Neural progenitor cell (in vitro differentiated cells): Measurements from ENCODE around the gene HIVEP1. TPM values are rescaled to one million over a fixed set of nuclear protein-coding genes. Genes with fewer than 3 reads are reported as not detected.
A peak's percentile ranks its signal among the peaks of the same experiment; 100 is the strongest.

Experiments
- DNase-seq: peaks from one replicate; pipeline ENCODE4 v3.0.0-alpha.2; 2016; ENCODE audit warnings: low spot score
- H2AFZ ChIP-seq: fragments of 200-600 bp; sonication (generic); replicated peaks from 2 replicates; pipeline ENCODE4 v1.6.1; 2016; ENCODE audit warnings: antibody characterized with exemption
- H3F3A ChIP-seq: fragments of 200-600 bp; sonication (generic); 2 replicates; pipeline ENCODE4 v1.6.1; 2016; ENCODE audit warnings: antibody characterized with exemption, low read depth
- H3K27ac ChIP-seq: fragments of 200-600 bp; sonication (generic); 2 replicates; pipeline ENCODE4 v1.5.1; 2016; ENCODE audit warnings: mild to moderate bottlenecking
- H3K27me3 ChIP-seq: fragments of 200-600 bp; sonication (generic); 2 replicates; pipeline ENCODE4 v1.6.1; 2016; ENCODE audit warnings: mild to moderate bottlenecking, moderate library complexity
- H3K36me3 ChIP-seq: fragments of 200-600 bp; sonication (generic); 2 replicates; pipeline ENCODE4 v1.5.1; 2016
- H3K4me1 ChIP-seq: fragments of 200-600 bp; sonication (generic); 2 replicates; pipeline ENCODE4 v1.6.1; 2016; ENCODE audit warnings: mixed run types
- H3K4me2 ChIP-seq: fragments of 200-600 bp; sonication (generic); 2 replicates; pipeline ENCODE4 v1.6.1; 2016
- H3K4me3 ChIP-seq: fragments of 200-600 bp; sonication (generic); 2 replicates; pipeline ENCODE4 v1.5.1; 2016
- H3K79me2 ChIP-seq: fragments of 200-600 bp; sonication (generic); 2 replicates; pipeline ENCODE4 v1.6.1; 2016; ENCODE audit warnings: low read depth
- H3K9ac ChIP-seq: fragments of 200-600 bp; sonication (generic); 2 replicates; pipeline ENCODE4 v1.6.1; 2016
- H3K9me3 ChIP-seq: fragments of 200-600 bp; sonication (generic); 2 replicates; pipeline ENCODE4 v1.5.1; 2016; ENCODE audit warnings: low read depth
- H4K20me1 ChIP-seq: fragments of 200-600 bp; sonication (generic); 2 replicates; pipeline ENCODE4 v1.6.1; 2016; ENCODE audit warnings: low read depth
- H3K27ac Mint-ChIP-seq: 3 replicates; pipeline ENCODE4 v1.8.0; 2021; ENCODE audit warnings: mixed read lengths
- H3K27me3 Mint-ChIP-seq: 2 replicates; pipeline ENCODE4 v1.8.0; 2022; ENCODE audit warnings: low read depth, mild to moderate bottlenecking, inconsistent platforms, moderate library complexity, mixed read lengths; ENCODE audit not compliant: insufficient read depth
- H3K36me3 Mint-ChIP-seq: 3 replicates; pipeline ENCODE4 v1.8.0; 2021; ENCODE audit warnings: mixed read lengths
- H3K4me1 Mint-ChIP-seq: 3 replicates; pipeline ENCODE4 v1.8.0; 2021; ENCODE audit warnings: mixed read lengths
- H3K4me3 Mint-ChIP-seq: 3 replicates; pipeline ENCODE4 v1.8.0; 2021; ENCODE audit warnings: mild to moderate bottlenecking, moderate library complexity, mixed read lengths
- H3K9me3 Mint-ChIP-seq: 3 replicates; pipeline ENCODE4 v1.8.0; 2020; ENCODE audit warnings: mixed read lengths
- EZH2 ChIP-seq: fragments of 200-600 bp; sonication (generic); IDR thresholded peaks from 2 replicates; pipeline ENCODE4 v1.6.1; 2017; ENCODE audit warnings: antibody characterized with exemption, mild to moderate bottlenecking, moderate library complexity
- EZH2phosphoT487 ChIP-seq: fragments of 200-600 bp; sonication (generic); IDR thresholded peaks from 2 replicates; pipeline ENCODE4 v1.6.1; 2017; ENCODE audit warnings: antibody characterized with exemption
- total RNA-seq: library from RNA; depleted of rRNA; stranded (reverse); fragments of >200 nt; gene quantifications from 2 replicates; pipeline ENCODE4 v1.2.3, GENCODE V29; 2015; ENCODE audit warnings: low replicate concordance
- TF ChIP-seq, protein P1 (sequence below): fragments of 200-600 bp; sonication (generic); IDR thresholded peaks from 2 replicates; pipeline ENCODE4 v1.5.1; 2017; ENCODE audit warnings: antibody characterized with exemption, mild to moderate bottlenecking

The HIVEP1 gene
- total RNA-seq, 1 donor from 2014 or later: 23.3 TPM

DNA sequence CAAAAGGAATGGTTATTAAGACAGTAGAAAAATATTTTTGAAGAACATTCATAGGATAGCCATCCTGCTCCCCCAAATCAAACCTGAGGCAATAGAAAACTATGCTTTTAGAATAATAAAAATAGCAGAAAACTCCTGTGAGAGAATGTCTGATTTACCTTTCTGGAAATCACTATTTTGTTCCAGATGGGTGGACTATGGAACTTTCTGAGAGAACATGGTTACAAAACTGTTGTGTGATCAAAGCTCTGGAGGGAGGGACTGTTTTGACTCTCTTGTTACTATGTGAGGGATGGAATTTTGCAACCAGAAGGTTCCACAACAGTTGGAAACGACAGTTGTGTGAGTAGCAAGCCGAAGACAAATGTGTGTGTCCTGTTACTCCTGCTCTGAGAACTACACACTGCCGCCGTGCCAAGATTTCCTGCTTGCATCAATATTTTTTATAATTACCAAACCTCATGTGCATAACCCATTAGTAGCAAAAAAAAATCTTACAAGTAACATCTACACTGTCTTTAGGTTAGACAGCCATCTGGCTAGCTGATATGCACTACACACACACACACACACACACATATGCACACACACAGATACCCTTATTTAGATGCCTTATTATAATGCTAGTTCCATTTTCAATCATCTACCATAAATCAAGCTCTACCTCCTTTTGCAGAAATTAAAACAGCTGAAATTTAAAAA lies 11.0 kb upstream of the HIVEP1 start:
- no peak overlapping the region for H3K9ac ChIP-seq
- no peak overlapping the region for H3K4me2 ChIP-seq
- no peak for DNase-seq
- no peaks in the 10 kb centered on the region for H3K36me3 Mint-ChIP-seq
- no peaks in the 10 kb centered on the region for H3K27me3 Mint-ChIP-seq
- no peaks in the 10 kb centered on the region for H3K9me3 ChIP-seq
- H3K79me2 ChIP-seq: no peaks in the 10 kb centered on the region
- H3K4me3 ChIP-seq: no peak overlapping the region
- no peak overlapping the region for H2AFZ ChIP-seq
- no peaks in the 10 kb centered on the region for H3K36me3 ChIP-seq
- H3K27ac Mint-ChIP-seq: no peak overlapping the region
- H3K4me1 ChIP-seq: no peaks in the 10 kb centered on the region
- H4K20me1 ChIP-seq: no peaks in the 10 kb centered on the region
- no peaks in the 10 kb centered on the region for H3K27me3 ChIP-seq
- no peak overlapping the region for H3K27ac ChIP-seq
- no peaks in the 10 kb centered on the region for H3K9me3 Mint-ChIP-seq
- H3F3A ChIP-seq: no peaks in the 10 kb centered on the region
- no peak for TF ChIP-seq EZH2phosphoT487
- no peak for TF ChIP-seq EZH2
- no peak overlapping the region for H3K4me3 Mint-ChIP-seq
- H3K4me1 Mint-ChIP-seq: no peaks in the 10 kb centered on the region

DNA sequence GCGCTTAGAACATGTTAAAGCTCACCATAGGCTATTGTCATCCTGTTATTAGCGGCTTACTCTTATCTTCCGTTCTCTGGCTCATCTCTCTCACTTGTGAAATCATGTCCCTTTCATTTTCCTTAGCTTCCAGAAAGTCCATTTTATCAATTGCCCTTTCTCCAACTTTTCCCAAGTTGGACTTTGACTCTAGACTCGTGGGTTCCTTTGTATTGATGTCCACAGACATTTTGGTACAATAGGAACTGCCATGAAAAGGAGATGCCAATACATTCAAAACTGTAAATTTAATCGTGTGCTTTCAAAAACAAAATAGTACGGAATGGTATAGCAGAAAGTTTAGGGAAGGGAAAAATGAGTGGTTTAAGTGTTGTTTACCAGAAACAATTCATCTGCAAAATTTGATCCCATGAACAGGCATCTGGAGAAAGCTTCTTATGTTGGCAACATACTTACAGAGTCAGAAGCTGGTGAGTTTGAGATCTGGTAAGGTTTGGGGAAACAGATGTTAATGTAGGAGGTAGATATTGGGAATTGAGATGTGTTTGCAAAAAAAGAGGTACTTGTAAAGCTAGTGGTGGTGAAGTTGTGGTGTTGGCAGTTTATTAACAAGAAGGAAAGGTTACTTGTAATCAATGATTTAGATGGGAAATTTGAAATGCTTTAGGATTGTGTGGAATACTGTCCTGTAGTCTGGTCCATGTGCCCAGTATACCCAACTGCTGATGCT lies 10.2 kb upstream of the HIVEP1 start:
- TF ChIP-seq EZH2phosphoT487: no peak
- TF ChIP-seq, protein P1, sequence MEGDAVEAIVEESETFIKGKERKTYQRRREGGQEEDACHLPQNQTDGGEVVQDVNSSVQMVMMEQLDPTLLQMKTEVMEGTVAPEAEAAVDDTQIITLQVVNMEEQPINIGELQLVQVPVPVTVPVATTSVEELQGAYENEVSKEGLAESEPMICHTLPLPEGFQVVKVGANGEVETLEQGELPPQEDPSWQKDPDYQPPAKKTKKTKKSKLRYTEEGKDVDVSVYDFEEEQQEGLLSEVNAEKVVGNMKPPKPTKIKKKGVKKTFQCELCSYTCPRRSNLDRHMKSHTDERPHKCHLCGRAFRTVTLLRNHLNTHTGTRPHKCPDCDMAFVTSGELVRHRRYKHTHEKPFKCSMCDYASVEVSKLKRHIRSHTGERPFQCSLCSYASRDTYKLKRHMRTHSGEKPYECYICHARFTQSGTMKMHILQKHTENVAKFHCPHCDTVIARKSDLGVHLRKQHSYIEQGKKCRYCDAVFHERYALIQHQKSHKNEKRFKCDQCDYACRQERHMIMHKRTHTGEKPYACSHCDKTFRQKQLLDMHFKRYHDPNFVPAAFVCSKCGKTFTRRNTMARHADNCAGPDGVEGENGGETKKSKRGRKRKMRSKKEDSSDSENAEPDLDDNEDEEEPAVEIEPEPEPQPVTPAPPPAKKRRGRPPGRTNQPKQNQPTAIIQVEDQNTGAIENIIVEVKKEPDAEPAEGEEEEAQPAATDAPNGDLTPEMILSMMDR: no peak
- no peak for TF ChIP-seq EZH2
- H3K27me3 Mint-ChIP-seq: no peaks in the 10 kb centered on the region
- H2AFZ ChIP-seq: no peak overlapping the region

DNA sequence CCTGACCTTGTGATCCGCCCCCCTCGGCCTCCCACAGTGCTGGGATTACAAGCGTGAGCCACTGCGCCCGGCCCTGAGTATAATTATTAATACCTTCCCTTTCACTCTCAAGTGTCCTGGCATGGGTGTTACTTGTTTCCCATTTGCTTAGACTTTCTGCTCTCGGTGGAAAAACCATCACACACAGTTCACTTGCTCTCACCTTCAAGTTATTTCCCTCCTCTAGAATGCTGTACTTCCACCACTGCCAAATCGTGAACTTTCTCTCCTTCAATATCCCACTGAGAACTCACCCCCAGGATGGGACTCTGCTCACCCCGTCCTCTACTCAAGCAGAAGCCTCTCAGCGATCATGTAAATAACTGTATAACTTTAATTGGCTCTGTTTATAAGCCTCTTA lies 4.6 kb upstream of the HIVEP1 start:
- no peaks in the 10 kb centered on the region for H3K36me3 ChIP-seq
- no peaks in the 10 kb centered on the region for H3K9me3 ChIP-seq
- Mint-ChIP-seq H3K27ac (peak overlapping the region; percentile 51), H3K36me3 (no peaks in the 10 kb centered on the region), H3K4me3 (peak overlapping the region; percentile 97), H3K4me1 (peaks cover 28% of the 10 kb centered on the region), H3K27me3 (peaks cover 6% of the 10 kb centered on the region), H3K9me3 (no peaks in the 10 kb centered on the region)
- H3K27me3 ChIP-seq: peaks cover 12% of the 10 kb centered on the region
- peaks cover 27% of the 10 kb centered on the region for H3F3A ChIP-seq
- H3K4me3 ChIP-seq: no peak overlapping the region
- no peak overlapping the region for H3K27ac ChIP-seq
- H2AFZ ChIP-seq: no peak overlapping the region
- H3K79me2 ChIP-seq: peaks cover 10% of the 10 kb centered on the region
- DNase-seq: no peak
- H3K4me1 ChIP-seq: peaks cover 23% of the 10 kb centered on the region
- no peaks in the 10 kb centered on the region for H4K20me1 ChIP-seq
- TF ChIP-seq EZH2: no peak
- TF ChIP-seq, protein P1: no peak
- TF ChIP-seq EZH2phosphoT487: no peak
- peak overlapping the region; percentile 81 for H3K4me2 ChIP-seq
- no peak overlapping the region for H3K9ac ChIP-seq

More for the DNA sequence above, 10.2 kb upstream of the HIVEP1 start:
- no peaks in the 10 kb centered on the region for H4K20me1 ChIP-seq
- H3F3A ChIP-seq: no peaks in the 10 kb centered on the region
- H3K4me1 ChIP-seq: no peaks in the 10 kb centered on the region
- no peaks in the 10 kb centered on the region for H3K79me2 ChIP-seq
- H3K4me2 ChIP-seq: no peak overlapping the region
- no peaks in the 10 kb centered on the region for H3K9me3 Mint-ChIP-seq
- H3K4me3 ChIP-seq: no peak overlapping the region
- no peak overlapping the region for H3K9ac ChIP-seq
- H3K27me3 ChIP-seq: no peaks in the 10 kb centered on the region
- no peaks in the 10 kb centered on the region for H3K9me3 ChIP-seq
- H3K27ac Mint-ChIP-seq: no peak overlapping the region
- no peaks in the 10 kb centered on the region for H3K36me3 Mint-ChIP-seq
- no peak overlapping the region for H3K4me3 Mint-ChIP-seq
- H3K36me3 ChIP-seq: no peaks in the 10 kb centered on the region
- H3K4me1 Mint-ChIP-seq: peaks cover 3% of the 10 kb centered on the region
- H3K27ac ChIP-seq: no peak overlapping the region
- no peak for DNase-seq

DNA sequence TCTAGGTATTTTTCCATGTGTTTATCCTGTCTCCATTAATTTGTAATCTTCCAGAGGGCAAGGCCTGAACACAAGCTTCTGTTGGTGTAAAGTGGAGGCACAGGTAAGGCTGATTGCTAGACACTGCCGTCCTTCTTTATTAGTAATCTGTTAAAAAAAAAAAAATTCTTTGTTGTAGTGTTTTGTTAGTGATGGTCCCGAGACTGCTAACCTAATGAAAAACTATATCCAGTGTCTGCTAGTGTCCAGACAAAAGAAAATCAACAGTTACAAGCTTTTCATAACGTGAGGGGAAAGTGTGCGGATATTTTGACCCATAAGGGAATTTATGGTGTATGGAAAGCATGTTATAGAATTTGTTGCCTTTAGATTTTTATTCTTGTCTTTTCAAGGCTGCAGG lies 4.2 kb upstream of the HIVEP1 start:
- Histone ChIP-seq H3K36me3 (no peaks in the 10 kb centered on the region), H3K4me3 (peak overlapping the region; percentile 85), H3K27ac (no peak overlapping the region), H3K9ac (no peak overlapping the region), H4K20me1 (no peaks in the 10 kb centered on the region), H2AFZ (peak overlapping the region; percentile 96), H3K4me1 (peaks cover 23% of the 10 kb centered on the region), H3F3A (peaks cover 31% of the 10 kb centered on the region), H3K9me3 (no peaks in the 10 kb centered on the region), H3K27me3 (peaks cover 12% of the 10 kb centered on the region), H3K79me2 (peaks cover 13% of the 10 kb centered on the region), H3K4me2 (peak overlapping the region; percentile 81)
- Mint-ChIP-seq H3K27me3 (peaks cover 6% of the 10 kb centered on the region), H3K4me1 (peaks cover 28% of the 10 kb centered on the region), H3K9me3 (no peaks in the 10 kb centered on the region), H3K36me3 (no peaks in the 10 kb centered on the region), H3K27ac (peak overlapping the region; percentile 99), H3K4me3 (peak overlapping the region; percentile 97)
- no peak for TF ChIP-seq EZH2phosphoT487
- TF ChIP-seq EZH2: no peak
- TF ChIP-seq, protein P1: no peak
- no peak for DNase-seq
